Stimulated activated CD4-positive, alpha-beta T cell treated with anti-CD3 and anti-CD28 coated beads, Interleukin-4, amount 100 ng/mL, for 4 hours (primary cell): ENCODE results near the gene C7.
"Not testable (repeated sequence)": the region's sequence is repeated elsewhere in the genome, so short reads cannot be mapped to it uniquely, and the experiment has no call there.

Experiments
- DNase-seq, 2 experiments: peaks; one replicate each; pipeline ENCODE4 v3.0.0-alpha.2; 2020

The C7 gene

GRCh38 chr5:40995801-40996586 is 86.7 kb downstream of the C7 start:
- DNase-seq: no peak

DNA sequence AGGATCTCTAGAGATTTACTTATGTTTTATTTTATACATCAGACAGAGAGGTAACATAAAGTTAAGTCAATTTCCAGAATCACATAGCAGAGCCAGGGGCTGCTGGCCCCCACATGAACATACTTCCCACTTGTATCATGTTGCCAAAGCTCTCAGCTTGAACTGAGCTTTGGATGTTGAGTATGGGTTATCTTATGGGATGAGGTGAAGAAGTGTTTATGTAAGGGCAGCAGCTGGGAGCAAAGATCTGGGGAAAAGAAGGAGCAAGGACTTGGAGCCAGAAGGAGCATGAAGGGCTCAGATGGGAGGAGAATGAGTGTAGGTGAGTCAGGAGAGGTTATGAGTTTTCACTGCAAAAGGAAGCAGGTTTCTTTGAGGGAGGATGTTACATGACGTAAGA is 89.8 kb downstream of the C7 start:
- no peak for DNase-seq

DNA sequence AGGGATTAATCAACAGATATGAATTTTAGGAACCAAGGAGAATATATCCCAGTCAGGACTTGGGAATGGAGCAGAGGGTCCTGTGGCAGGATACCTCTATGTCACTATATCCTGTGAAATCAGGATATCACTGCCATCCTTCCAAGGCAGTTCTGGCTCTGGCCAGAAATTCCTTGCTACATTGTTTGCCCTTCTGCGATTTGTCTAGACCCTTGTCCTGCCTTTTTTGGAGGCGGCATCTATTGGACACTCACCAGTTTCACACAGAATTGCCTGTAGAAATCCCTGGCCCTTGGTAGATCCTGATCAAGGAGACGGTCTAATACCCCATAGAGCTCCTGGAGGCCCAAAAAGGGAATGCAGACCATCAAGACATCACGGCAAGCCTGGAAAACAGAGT is 90.7 kb downstream of the C7 start:
- no peak for DNase-seq

DNA sequence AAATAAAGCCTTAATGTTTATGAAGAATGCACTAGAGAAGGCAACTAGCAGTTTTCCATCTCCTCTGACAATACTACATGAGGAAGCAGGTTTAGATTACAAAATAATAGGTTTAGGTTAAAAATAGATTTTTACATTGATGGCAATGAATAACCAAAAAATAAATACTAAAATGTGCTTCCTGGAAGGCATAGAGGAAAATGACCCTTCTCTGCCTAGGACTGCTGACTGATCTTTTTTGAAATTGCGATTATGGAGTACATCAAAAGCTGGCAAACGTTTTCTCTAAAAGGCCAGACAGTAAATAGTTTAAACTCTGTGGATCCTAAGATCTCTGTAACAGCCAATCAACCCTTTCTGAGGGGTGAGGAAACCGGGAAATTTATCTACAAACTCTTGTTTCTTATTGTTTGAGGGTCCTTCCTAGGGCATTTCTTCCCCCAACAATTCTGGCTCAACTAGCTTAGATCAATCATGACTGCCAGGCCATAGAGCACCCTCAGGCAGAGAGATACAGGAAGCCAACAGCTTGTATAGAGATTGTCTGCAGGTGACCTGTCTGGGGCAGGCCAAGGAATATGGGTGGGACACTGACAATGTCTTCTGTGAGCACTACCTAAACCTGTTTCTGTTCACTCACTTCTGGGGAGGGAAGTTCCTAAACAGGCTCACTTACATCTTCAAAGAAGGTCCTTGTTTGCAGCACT is 94.5 kb downstream of the C7 start:
- DNase-seq: no peak

DNA sequence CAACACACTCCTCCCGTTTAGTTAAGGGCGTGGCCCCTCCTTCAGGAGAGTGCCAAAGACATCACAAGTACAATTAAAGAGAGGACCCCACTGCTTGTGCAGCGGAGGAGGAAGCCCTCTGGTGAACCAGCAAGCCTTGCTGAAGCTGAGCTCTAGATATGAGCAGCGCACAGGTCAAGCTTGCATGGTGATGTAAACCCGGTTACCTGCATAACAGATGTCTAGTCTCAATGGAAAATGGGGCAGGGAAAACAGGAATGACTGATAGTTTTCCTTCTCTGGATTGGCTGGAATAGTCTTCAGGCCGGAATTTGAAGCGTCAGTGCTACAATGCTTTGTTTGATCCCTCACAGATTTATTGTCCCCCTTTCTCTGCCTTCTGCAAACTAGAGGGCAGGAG is 95.6 kb downstream of the C7 start:
- DNase-seq: no peak

GRCh38 chr5:41009232-41009631 is 99.9 kb downstream of the C7 start:
- DNase-seq: no peak

DNA sequence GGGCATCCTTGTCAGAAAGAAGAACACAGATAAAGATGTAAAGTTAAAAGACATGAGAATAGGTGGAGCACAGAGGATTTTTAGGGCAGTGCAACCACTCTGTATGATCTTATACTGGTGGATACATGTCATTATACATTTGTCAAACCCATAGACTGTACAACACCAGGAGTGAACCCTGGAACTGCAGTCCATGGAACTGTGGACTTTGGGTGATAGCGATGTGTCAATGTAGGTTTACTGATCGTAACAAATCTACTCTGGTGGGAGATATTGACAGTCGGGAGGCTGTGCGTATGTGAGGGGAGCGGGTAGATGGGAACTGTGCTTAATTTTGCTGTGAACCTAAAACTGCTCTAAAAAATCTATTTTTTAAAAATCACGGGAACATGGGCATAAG is 101.3 kb downstream of the C7 start:
- no peak for DNase-seq

DNA sequence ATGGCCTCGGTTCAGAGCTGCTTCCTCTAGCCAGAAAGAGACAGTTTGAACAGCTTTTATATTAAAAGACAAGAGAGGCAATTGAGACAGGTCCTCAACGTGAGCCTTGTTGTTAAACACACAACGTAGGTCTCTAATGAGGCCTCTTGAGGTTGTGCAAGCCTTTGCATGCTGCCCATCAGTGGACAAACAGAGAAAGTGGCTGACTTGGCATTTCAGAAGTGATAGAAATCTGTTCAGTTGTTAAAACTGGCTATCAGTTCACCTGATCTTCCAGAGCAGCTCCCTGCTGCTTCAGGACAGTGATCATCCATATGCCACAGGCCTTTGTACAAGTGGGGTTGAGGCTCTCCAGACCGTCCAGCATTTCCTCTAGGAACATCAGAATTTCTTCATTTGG is 103.0 kb downstream of the C7 start:
- no peak for DNase-seq

DNA sequence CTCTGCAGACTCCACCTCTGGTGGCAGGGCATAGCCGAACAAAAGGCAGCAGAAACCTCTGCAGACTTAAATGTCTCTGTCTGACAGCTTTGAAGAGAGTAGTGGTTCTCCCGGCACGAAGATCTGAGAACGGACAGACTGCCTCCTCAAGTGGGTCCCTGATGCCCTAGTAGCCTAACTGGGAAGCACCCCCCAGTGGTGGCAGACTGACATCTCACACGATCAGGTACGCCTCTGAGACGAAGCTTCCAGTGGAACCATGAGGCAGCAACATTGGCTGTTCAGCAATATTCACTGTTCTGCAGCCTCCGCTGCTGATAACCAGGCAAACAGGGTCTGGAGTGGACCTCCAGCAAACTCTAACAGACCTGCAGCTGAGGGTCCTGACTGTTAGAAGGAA is 113.3 kb downstream of the C7 start:
- DNase-seq: not testable (repeated sequence)
